Nephron (organoid): Measurements from ENCODE around the gene NRGN.

Experiments used
- H3K27ac Mint-ChIP-seq, 3 experiments: 2 replicates each; pipeline ENCODE4 v1.8.0; 2020; ENCODE audit warnings: mixed read lengths in 3 of 3, mild to moderate bottlenecking in 2 of 3, moderate library complexity in 1 of 3
- H3K27me3 Mint-ChIP-seq: 2 replicates; pipeline ENCODE4 v1.8.0; 2021; ENCODE audit warnings: low read depth, mild to moderate bottlenecking, moderate library complexity, mixed read lengths
- H3K36me3 Mint-ChIP-seq: 2 replicates; pipeline ENCODE4 v1.8.0; 2020; ENCODE audit warnings: low read depth, mixed read lengths
- H3K4me1 Mint-ChIP-seq: 2 replicates; pipeline ENCODE4 v1.8.0; 2020; ENCODE audit warnings: mixed read lengths
- H3K4me3 Mint-ChIP-seq, 3 experiments: 2 replicates each; pipeline ENCODE4 v1.8.0; 2020; ENCODE audit warnings: mild to moderate bottlenecking in 3 of 3, mixed read lengths in 3 of 3, moderate library complexity in 2 of 3
- H3K9me3 Mint-ChIP-seq: 2 replicates; pipeline ENCODE4 v1.8.0; 2020; ENCODE audit warnings: mixed read lengths
- TF ChIP-seq, protein P1 (sequence below), 3 experiments: fragments of 200-600 bp; sonication (generic); IDR thresholded peaks; one replicate each; pipeline ENCODE4 v1.5.0; 2021; ENCODE audit warnings: antibody characterized with exemption in 3 of 3; ENCODE audit not compliant: unreplicated experiment in 3 of 3

NRGN gene

DNA sequence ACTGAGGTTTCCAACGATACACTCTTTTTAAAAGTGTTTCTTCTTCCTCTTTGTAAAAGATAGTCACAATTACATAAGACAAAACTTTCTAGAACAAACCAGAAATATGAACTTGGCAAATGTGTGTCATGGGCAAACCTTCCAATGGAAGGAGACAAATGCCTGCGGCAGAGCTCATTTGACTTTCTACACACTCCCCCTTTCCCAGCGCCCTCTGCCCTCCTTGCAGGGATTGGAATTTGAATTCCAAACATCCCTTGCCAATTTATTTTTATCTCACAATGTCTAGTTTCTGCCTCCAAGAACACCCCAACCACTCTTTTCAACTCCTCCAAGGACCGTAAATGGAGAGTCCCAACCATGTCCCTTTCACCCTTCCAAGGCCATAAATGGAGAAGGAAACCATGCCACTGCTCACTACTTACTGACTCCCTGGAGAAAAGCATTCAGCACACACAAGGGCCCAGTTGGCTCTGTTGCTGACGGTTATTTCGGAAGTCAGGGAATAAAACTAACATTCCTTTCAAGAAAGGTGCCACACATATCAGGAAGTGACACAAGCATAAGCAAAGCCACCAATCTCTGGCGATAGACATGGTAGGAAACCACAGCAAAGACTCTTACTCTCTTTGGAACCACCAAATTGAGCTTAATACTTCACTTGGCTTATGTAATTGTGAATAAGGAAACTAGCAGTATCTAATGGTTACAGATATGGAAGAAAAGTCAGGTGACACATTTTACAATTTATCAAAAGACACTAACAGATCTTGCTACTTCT, 37.3 kb downstream of the NRGN start:
- Mint-ChIP-seq H3K36me3 (peaks cover 46% of the 10 kb centered on the region), H3K27ac (no peak overlapping the region), H3K27me3 (no peaks in the 10 kb centered on the region), H3K9me3 (no peaks in the 10 kb centered on the region), H3K4me1 (peaks cover 7% of the 10 kb centered on the region), H3K4me3 (no peak overlapping the region)
- TF ChIP-seq, protein P1, sequence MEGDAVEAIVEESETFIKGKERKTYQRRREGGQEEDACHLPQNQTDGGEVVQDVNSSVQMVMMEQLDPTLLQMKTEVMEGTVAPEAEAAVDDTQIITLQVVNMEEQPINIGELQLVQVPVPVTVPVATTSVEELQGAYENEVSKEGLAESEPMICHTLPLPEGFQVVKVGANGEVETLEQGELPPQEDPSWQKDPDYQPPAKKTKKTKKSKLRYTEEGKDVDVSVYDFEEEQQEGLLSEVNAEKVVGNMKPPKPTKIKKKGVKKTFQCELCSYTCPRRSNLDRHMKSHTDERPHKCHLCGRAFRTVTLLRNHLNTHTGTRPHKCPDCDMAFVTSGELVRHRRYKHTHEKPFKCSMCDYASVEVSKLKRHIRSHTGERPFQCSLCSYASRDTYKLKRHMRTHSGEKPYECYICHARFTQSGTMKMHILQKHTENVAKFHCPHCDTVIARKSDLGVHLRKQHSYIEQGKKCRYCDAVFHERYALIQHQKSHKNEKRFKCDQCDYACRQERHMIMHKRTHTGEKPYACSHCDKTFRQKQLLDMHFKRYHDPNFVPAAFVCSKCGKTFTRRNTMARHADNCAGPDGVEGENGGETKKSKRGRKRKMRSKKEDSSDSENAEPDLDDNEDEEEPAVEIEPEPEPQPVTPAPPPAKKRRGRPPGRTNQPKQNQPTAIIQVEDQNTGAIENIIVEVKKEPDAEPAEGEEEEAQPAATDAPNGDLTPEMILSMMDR (IDR thresholded peaks at IDR 0.05; ENCODE audit: unreplicated experiment in 3 of 3): no peak

DNA sequence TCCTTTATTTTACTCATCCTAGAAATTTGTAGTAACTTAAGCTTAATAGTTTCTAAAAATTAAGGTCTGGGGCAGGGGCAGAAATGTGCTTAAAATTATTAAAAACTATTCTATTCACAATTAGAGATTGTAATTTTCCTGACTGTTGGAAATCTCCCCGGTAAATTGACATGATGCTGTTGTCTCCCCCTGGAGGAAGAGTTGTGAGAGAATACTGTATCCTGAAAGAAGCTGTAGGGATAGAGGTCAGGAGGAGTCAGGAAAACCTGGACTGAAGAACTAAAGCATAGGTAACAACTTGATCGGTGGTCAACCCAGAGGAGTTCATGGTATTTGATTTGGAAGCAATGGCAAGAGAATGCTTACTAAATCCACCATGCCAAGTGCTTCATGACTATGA, 38.5 kb downstream of the NRGN start:
- Mint-ChIP-seq H3K9me3 (no peaks in the 10 kb centered on the region), H3K27me3 (no peaks in the 10 kb centered on the region), H3K4me3 (no peak overlapping the region), H3K27ac (no peak overlapping the region), H3K36me3 (peaks cover 37% of the 10 kb centered on the region), H3K4me1 (peaks cover 7% of the 10 kb centered on the region)
- TF ChIP-seq, protein P1 (IDR thresholded peaks at IDR 0.05; ENCODE audit: unreplicated experiment in 3 of 3): peak in 1 of 3 experiments; percentile 18

DNA sequence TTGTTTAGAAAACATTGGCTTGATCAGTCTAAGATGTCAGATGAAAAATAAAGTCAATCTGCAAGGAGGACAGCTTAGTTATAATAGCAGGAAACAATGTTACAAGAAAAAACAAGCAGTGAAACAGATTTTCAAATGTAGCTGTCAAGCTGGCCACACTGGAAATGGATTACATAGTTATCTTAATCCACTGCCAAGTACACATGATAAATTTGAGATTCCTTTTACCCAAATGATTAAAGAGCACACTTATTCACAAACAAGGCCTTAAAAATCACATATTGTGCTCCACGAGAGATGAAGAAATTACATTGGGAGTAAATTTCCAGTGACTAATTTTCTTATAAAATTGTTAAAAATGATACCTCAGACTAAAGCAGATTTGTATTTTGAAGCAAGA, 39.8 kb downstream of the NRGN start:
- Mint-ChIP-seq H3K36me3 (peaks cover 38% of the 10 kb centered on the region), H3K27ac (no peak overlapping the region), H3K4me1 (peaks cover 7% of the 10 kb centered on the region), H3K9me3 (no peaks in the 10 kb centered on the region), H3K4me3 (no peak overlapping the region), H3K27me3 (no peaks in the 10 kb centered on the region)
- TF ChIP-seq, protein P1 (IDR thresholded peaks at IDR 0.05; ENCODE audit: unreplicated experiment in 3 of 3): no peak

DNA sequence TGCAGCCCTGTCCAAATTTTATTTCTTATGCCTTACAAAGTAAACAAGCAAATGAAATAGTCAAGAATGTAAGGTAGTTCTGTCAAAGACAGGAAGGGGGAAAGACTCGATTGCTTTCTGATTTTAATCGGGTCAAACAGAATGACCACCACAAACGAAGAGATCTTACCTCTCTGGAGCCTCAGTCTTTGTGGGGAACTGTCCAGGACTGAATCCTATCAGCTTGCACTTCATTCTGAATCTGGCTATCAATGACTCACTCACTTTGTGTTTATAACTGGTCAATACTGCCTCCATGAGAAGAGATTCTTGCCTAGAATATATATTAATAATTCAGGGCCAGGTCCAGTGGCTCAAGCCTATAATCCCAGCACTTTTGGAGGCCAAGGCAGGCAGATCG, 43.3 kb downstream of the NRGN start:
- H3K36me3 Mint-ChIP-seq: peaks cover 13% of the 10 kb centered on the region
- no peaks in the 10 kb centered on the region for H3K4me1 Mint-ChIP-seq
- no peak overlapping the region for H3K27ac Mint-ChIP-seq
- no peaks in the 10 kb centered on the region for H3K9me3 Mint-ChIP-seq
- no peak overlapping the region for H3K4me3 Mint-ChIP-seq
- TF ChIP-seq, protein P1 (IDR thresholded peaks at IDR 0.05; ENCODE audit: unreplicated experiment in 3 of 3): no peak
- no peaks in the 10 kb centered on the region for H3K27me3 Mint-ChIP-seq

DNA sequence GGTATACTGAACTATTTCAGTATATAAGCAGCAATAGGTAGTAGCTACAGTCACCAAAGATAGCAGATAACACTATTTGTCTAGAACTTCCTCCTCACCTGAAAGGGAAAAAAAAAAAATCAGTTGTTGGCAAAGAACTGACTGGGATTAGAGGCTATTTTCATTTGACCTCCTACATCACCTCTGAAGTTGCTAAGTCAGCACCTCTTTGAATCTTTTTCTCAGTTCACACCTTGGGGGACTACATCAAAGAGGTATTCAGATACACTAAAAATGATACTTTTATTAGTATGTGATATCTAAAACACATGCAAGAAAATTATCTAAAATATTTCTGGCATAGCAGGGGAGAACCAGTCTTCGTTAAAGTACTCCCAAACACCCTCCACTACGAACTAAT, 44.3 kb downstream of the NRGN start:
- no peaks in the 10 kb centered on the region for H3K4me1 Mint-ChIP-seq
- H3K4me3 Mint-ChIP-seq: no peak overlapping the region
- H3K9me3 Mint-ChIP-seq: no peaks in the 10 kb centered on the region
- TF ChIP-seq, protein P1 (IDR thresholded peaks at IDR 0.05; ENCODE audit: unreplicated experiment in 3 of 3): no peak
- H3K27ac Mint-ChIP-seq: no peak overlapping the region
- H3K36me3 Mint-ChIP-seq: peaks cover 5% of the 10 kb centered on the region
- H3K27me3 Mint-ChIP-seq: no peaks in the 10 kb centered on the region

DNA sequence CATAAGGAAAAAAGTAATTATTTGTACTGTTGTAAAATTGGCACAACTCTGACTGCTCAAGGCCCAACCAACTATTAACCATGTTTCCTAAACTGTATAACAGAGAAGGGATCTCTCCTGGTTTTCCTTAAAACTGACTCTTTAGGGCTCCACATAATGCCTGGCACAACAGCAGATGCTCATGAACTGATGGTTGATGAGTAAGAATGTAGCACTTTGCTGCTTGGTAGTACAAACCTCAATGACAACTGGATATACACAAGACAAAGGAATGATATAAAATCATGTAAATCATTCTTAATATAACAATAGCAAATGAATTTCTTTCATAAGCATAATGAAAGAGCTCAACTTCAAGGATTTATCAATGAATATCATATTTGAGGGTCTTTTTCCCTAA, 48.8 kb downstream of the NRGN start:
- peaks cover 5% of the 10 kb centered on the region for H3K36me3 Mint-ChIP-seq
- no peaks in the 10 kb centered on the region for H3K9me3 Mint-ChIP-seq
- no peaks in the 10 kb centered on the region for H3K27me3 Mint-ChIP-seq
- TF ChIP-seq, protein P1 (IDR thresholded peaks at IDR 0.05; ENCODE audit: unreplicated experiment in 3 of 3): no peak
- peaks cover 27% of the 10 kb centered on the region for H3K4me1 Mint-ChIP-seq
- H3K4me3 Mint-ChIP-seq: no peak overlapping the region
- no peak overlapping the region for H3K27ac Mint-ChIP-seq
